Neural progenitor cell (in vitro differentiated cells): Measurements from ENCODE around the gene CACNB4. TPM values are rescaled to one million over a fixed set of nuclear protein-coding genes. Genes with fewer than 3 reads are reported as not detected.

Experiments
- DNase-seq: peaks from one replicate; pipeline ENCODE4 v3.0.0-alpha.2; 2016; ENCODE audit warnings: low spot score
- H2AFZ ChIP-seq: fragments of 200-600 bp; sonication (generic); replicated peaks from 2 replicates; pipeline ENCODE4 v1.6.1; 2016; ENCODE audit warnings: antibody characterized with exemption
- H3F3A ChIP-seq: fragments of 200-600 bp; sonication (generic); 2 replicates; pipeline ENCODE4 v1.6.1; 2016; ENCODE audit warnings: antibody characterized with exemption, low read depth
- H3K27ac ChIP-seq: fragments of 200-600 bp; sonication (generic); 2 replicates; pipeline ENCODE4 v1.5.1; 2016; ENCODE audit warnings: mild to moderate bottlenecking
- H3K27me3 ChIP-seq: fragments of 200-600 bp; sonication (generic); 2 replicates; pipeline ENCODE4 v1.6.1; 2016; ENCODE audit warnings: mild to moderate bottlenecking, moderate library complexity
- H3K36me3 ChIP-seq: fragments of 200-600 bp; sonication (generic); 2 replicates; pipeline ENCODE4 v1.5.1; 2016
- H3K4me1 ChIP-seq: fragments of 200-600 bp; sonication (generic); 2 replicates; pipeline ENCODE4 v1.6.1; 2016; ENCODE audit warnings: mixed run types
- H3K4me2 ChIP-seq: fragments of 200-600 bp; sonication (generic); 2 replicates; pipeline ENCODE4 v1.6.1; 2016
- H3K4me3 ChIP-seq: fragments of 200-600 bp; sonication (generic); 2 replicates; pipeline ENCODE4 v1.5.1; 2016
- H3K79me2 ChIP-seq: fragments of 200-600 bp; sonication (generic); 2 replicates; pipeline ENCODE4 v1.6.1; 2016; ENCODE audit warnings: low read depth
- H3K9ac ChIP-seq: fragments of 200-600 bp; sonication (generic); 2 replicates; pipeline ENCODE4 v1.6.1; 2016
- H3K9me3 ChIP-seq: fragments of 200-600 bp; sonication (generic); 2 replicates; pipeline ENCODE4 v1.5.1; 2016; ENCODE audit warnings: low read depth
- H4K20me1 ChIP-seq: fragments of 200-600 bp; sonication (generic); 2 replicates; pipeline ENCODE4 v1.6.1; 2016; ENCODE audit warnings: low read depth
- H3K27ac Mint-ChIP-seq: 3 replicates; pipeline ENCODE4 v1.8.0; 2021; ENCODE audit warnings: mixed read lengths
- H3K27me3 Mint-ChIP-seq: 2 replicates; pipeline ENCODE4 v1.8.0; 2022; ENCODE audit warnings: low read depth, mild to moderate bottlenecking, inconsistent platforms, moderate library complexity, mixed read lengths; ENCODE audit not compliant: insufficient read depth
- H3K36me3 Mint-ChIP-seq: 3 replicates; pipeline ENCODE4 v1.8.0; 2021; ENCODE audit warnings: mixed read lengths
- H3K4me1 Mint-ChIP-seq: 3 replicates; pipeline ENCODE4 v1.8.0; 2021; ENCODE audit warnings: mixed read lengths
- H3K4me3 Mint-ChIP-seq: 3 replicates; pipeline ENCODE4 v1.8.0; 2021; ENCODE audit warnings: mild to moderate bottlenecking, moderate library complexity, mixed read lengths
- H3K9me3 Mint-ChIP-seq: 3 replicates; pipeline ENCODE4 v1.8.0; 2020; ENCODE audit warnings: mixed read lengths
- EZH2 ChIP-seq: fragments of 200-600 bp; sonication (generic); IDR thresholded peaks from 2 replicates; pipeline ENCODE4 v1.6.1; 2017; ENCODE audit warnings: antibody characterized with exemption, mild to moderate bottlenecking, moderate library complexity
- EZH2phosphoT487 ChIP-seq: fragments of 200-600 bp; sonication (generic); IDR thresholded peaks from 2 replicates; pipeline ENCODE4 v1.6.1; 2017; ENCODE audit warnings: antibody characterized with exemption
- small RNA-seq: library from RNA; depleted of rRNA; stranded (forward); fragments of <200 nt; gene quantifications from one replicate; pipeline ENCODE3, GENCODE V24; 2015
- total RNA-seq: library from RNA; depleted of rRNA; stranded (reverse); fragments of >200 nt; gene quantifications from 2 replicates; pipeline ENCODE4 v1.2.3, GENCODE V29; 2015; ENCODE audit warnings: low replicate concordance
- TF ChIP-seq, protein P1 (sequence below): fragments of 200-600 bp; sonication (generic); IDR thresholded peaks from 2 replicates; pipeline ENCODE4 v1.5.1; 2017; ENCODE audit warnings: antibody characterized with exemption, mild to moderate bottlenecking

CACNB4 gene
- total RNA-seq, 1 donor from 2014 or later = 14.2 TPM

DNA sequence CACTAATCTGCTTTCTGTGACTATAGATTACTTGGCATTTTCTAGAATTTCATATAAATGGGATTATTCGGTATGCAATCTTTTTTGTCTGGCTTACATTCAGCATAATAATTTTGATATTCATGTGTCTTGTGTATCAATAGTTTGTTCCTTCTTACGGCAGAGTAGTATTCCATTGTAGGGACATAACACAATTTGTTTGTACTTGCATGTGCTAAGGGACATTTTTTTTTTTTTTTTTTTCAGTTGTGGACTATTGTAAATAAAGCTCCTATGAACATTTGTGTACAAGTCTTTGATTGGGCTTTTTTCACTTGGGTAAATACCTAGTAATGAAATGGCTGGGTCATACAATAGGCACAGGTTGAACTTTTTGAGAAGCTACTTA, 315.7 kb downstream of the CACNB4 start:
- H3K27me3 Mint-ChIP-seq = peaks cover 2% of the 10 kb centered on the region
- no peaks in the 10 kb centered on the region for H3K79me2 ChIP-seq
- peaks cover 27% of the 10 kb centered on the region for H3K36me3 Mint-ChIP-seq
- no peaks in the 10 kb centered on the region for H3K27me3 ChIP-seq
- H3K4me3 Mint-ChIP-seq = no peak overlapping the region
- H3K27ac Mint-ChIP-seq = no peak overlapping the region
- no peak overlapping the region for H3K9ac ChIP-seq
- no peaks in the 10 kb centered on the region for H3K9me3 Mint-ChIP-seq
- H3K9me3 ChIP-seq = no peaks in the 10 kb centered on the region
- no peaks in the 10 kb centered on the region for H3K4me1 ChIP-seq
- H3K4me2 ChIP-seq = no peak overlapping the region
- H3K4me3 ChIP-seq = no peak overlapping the region
- no peak overlapping the region for H3K27ac ChIP-seq
- no peaks in the 10 kb centered on the region for H3F3A ChIP-seq
- no peaks in the 10 kb centered on the region for H4K20me1 ChIP-seq
- peaks cover 6% of the 10 kb centered on the region for H3K36me3 ChIP-seq
- DNase-seq = no peak
- TF ChIP-seq EZH2phosphoT487 (no peak), EZH2 (no peak)
- TF ChIP-seq, protein P1, sequence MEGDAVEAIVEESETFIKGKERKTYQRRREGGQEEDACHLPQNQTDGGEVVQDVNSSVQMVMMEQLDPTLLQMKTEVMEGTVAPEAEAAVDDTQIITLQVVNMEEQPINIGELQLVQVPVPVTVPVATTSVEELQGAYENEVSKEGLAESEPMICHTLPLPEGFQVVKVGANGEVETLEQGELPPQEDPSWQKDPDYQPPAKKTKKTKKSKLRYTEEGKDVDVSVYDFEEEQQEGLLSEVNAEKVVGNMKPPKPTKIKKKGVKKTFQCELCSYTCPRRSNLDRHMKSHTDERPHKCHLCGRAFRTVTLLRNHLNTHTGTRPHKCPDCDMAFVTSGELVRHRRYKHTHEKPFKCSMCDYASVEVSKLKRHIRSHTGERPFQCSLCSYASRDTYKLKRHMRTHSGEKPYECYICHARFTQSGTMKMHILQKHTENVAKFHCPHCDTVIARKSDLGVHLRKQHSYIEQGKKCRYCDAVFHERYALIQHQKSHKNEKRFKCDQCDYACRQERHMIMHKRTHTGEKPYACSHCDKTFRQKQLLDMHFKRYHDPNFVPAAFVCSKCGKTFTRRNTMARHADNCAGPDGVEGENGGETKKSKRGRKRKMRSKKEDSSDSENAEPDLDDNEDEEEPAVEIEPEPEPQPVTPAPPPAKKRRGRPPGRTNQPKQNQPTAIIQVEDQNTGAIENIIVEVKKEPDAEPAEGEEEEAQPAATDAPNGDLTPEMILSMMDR = no peak
- no peak overlapping the region for H2AFZ ChIP-seq
- no peaks in the 10 kb centered on the region for H3K4me1 Mint-ChIP-seq

Small RNA genes within 50 kb of the gene (small RNA-seq; reads per million reads assigned to genes)
- not detected for gene RPL30P2

Other genes starting within 250 kb of the CACNB4 start
- 11.4 and 16.8 TPM in 2 replicates for gene STAM2, start 76.7 kb upstream of the CACNB4 start, total RNA-seq
- gene FMNL2, start 236.1 kb upstream of the CACNB4 start, total RNA-seq = 64.8 and 99.7 TPM in 2 replicates